ENCODE data around the gene GPC5. TPM values are rescaled to one million over a fixed set of nuclear protein-coding genes. Genes with fewer than 3 reads are reported as not detected.

The GPC5 gene
- total RNA-seq, 1 experiment from 2014 or later = 0.26 TPM

DNA sequence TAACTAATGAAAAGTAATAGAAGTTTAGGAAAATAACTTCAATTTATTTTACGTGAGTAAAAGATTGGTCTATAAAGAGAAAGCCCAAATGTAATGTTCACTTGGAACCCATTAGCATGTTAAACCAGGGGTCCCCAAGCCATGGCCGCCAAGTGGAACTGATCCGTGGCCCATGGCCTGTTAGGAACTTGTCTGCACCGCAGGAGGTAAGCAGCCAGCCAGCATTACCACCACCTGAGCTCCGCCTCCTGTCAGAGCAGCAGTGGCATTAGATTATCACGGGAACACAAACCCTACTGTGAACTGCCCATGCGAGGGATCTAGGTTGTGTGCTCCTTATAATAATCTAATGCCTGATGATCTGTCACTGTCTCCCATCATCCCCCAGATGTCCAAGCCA, 1009.4 kb downstream of the GPC5 start:
- DNase-seq (ENCODE audit: low read depth, low spot score) (no peak), ATAC-seq (no peak)
- in situ Hi-C loops (cut with HindIII; ENCODE audit: low pct_unique_long_range_greater_than_20kb, low sequenced_read_pairs) (no loop called here), intact Hi-C loops (cut with micrococcal nuclease; ENCODE audit: unreplicated experiment) (no loop called here)
- TF ChIP-seq, protein P1, sequence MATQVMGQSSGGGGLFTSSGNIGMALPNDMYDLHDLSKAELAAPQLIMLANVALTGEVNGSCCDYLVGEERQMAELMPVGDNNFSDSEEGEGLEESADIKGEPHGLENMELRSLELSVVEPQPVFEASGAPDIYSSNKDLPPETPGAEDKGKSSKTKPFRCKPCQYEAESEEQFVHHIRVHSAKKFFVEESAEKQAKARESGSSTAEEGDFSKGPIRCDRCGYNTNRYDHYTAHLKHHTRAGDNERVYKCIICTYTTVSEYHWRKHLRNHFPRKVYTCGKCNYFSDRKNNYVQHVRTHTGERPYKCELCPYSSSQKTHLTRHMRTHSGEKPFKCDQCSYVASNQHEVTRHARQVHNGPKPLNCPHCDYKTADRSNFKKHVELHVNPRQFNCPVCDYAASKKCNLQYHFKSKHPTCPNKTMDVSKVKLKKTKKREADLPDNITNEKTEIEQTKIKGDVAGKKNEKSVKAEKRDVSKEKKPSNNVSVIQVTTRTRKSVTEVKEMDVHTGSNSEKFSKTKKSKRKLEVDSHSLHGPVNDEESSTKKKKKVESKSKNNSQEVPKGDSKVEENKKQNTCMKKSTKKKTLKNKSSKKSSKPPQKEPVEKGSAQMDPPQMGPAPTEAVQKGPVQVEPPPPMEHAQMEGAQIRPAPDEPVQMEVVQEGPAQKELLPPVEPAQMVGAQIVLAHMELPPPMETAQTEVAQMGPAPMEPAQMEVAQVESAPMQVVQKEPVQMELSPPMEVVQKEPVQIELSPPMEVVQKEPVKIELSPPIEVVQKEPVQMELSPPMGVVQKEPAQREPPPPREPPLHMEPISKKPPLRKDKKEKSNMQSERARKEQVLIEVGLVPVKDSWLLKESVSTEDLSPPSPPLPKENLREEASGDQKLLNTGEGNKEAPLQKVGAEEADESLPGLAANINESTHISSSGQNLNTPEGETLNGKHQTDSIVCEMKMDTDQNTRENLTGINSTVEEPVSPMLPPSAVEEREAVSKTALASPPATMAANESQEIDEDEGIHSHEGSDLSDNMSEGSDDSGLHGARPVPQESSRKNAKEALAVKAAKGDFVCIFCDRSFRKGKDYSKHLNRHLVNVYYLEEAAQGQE (IDR thresholded peaks at IDR 0.05; ENCODE audit: insufficient read depth in 1 of 2, low read depth in 2 of 2, low read length in 1 of 2) = no peak
- TF ChIP-seq, protein P2, sequence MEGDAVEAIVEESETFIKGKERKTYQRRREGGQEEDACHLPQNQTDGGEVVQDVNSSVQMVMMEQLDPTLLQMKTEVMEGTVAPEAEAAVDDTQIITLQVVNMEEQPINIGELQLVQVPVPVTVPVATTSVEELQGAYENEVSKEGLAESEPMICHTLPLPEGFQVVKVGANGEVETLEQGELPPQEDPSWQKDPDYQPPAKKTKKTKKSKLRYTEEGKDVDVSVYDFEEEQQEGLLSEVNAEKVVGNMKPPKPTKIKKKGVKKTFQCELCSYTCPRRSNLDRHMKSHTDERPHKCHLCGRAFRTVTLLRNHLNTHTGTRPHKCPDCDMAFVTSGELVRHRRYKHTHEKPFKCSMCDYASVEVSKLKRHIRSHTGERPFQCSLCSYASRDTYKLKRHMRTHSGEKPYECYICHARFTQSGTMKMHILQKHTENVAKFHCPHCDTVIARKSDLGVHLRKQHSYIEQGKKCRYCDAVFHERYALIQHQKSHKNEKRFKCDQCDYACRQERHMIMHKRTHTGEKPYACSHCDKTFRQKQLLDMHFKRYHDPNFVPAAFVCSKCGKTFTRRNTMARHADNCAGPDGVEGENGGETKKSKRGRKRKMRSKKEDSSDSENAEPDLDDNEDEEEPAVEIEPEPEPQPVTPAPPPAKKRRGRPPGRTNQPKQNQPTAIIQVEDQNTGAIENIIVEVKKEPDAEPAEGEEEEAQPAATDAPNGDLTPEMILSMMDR (IDR thresholded peaks at IDR 0.05) = no peak
- Histone ChIP-seq H3K27ac (ENCODE audit: low read length) (no peak overlapping the region), H3K4me3 (ENCODE audit: low read depth in 2 of 2, low read length in 2 of 2) (no peak overlapping the region), H3K27me3 (ENCODE audit: control insufficient read depth, insufficient read depth, low read length) (no peaks in the 10 kb centered on the region), H3K9me3 (ENCODE audit: control insufficient read depth, insufficient read depth, low read depth, low read length) (no peaks in the 10 kb centered on the region), H3K4me1 (ENCODE audit: control insufficient read depth, insufficient read depth, low read length) (no peaks in the 10 kb centered on the region), H3K36me3 (ENCODE audit: control insufficient read depth, insufficient read depth, low read length) (no peaks in the 10 kb centered on the region)
- no TSS peak for BruUV-seq (replicated peaks)
- ChIA-PET POLR2A (no interaction called here), CTCF (no interaction called here)

DNA sequence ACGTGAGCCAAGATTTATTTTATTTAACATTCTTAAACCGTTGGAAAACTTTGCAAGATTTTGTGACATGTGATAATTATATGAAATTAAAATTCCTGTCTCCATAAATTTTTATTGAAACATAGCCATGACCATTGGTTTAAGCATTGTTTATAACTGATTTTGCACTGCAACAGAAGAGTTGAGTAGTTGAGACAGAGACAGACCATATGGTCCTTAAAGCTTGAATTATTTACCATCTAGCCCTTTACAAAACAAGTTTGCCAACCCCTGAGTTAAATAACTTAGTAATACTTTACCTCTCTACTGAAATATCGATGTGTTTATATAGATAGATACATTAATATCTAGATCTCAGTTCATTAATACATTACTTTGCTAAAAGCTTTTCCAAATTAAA, 1014.1 kb downstream of the GPC5 start:
- TF ChIP-seq, protein P2 (IDR thresholded peaks at IDR 0.05) = no peak
- TF ChIP-seq, protein P1 (IDR thresholded peaks at IDR 0.05; ENCODE audit: insufficient read depth in 1 of 2, low read depth in 2 of 2, low read length in 1 of 2) = no peak
- no peak for TF ChIP-seq TCF7L2 (IDR thresholded peaks at IDR 0.05; ENCODE audit: low read depth, low read length)
- no peak for TF ChIP-seq POLR2AphosphoS5 (IDR thresholded peaks at IDR 0.05; ENCODE audit: low read depth, low read length)
- TF ChIP-seq SIN3A (IDR thresholded peaks at IDR 0.05; ENCODE audit: borderline replicate concordance, insufficient read depth, low read depth, low read length) = no peak
- no peak overlapping the region for H3K27ac ChIP-seq (ENCODE audit: low read length)
- no TSS peak for BruUV-seq (replicated peaks)
- CTCF ChIA-PET = no interaction called here
- no peaks in the 10 kb centered on the region for H3K9me3 ChIP-seq (ENCODE audit: control insufficient read depth, insufficient read depth, low read depth, low read length)
- no peak for DNase-seq (ENCODE audit: low read depth, low spot score)
- H3K4me1 ChIP-seq (ENCODE audit: control insufficient read depth, insufficient read depth, low read length) = no peaks in the 10 kb centered on the region
- no peaks in the 10 kb centered on the region for H3K36me3 ChIP-seq (ENCODE audit: control insufficient read depth, insufficient read depth, low read length)
- no peak overlapping the region for H3K4me3 ChIP-seq (ENCODE audit: low read depth in 2 of 2, low read length in 2 of 2)
- intact Hi-C loops (cut with micrococcal nuclease; ENCODE audit: unreplicated experiment) = no loop called here
- ATAC-seq = no peak
- H3K27me3 ChIP-seq (ENCODE audit: control insufficient read depth, insufficient read depth, low read length) = no peaks in the 10 kb centered on the region
- in situ Hi-C loops (cut with HindIII; ENCODE audit: low pct_unique_long_range_greater_than_20kb, low sequenced_read_pairs) = no loop called here
- POLR2A ChIA-PET = no interaction called here
